Right hindlimb (tissue), 1 donor: ENCODE data around the gene NFKB2.

Experiments used
- DNase-seq: peaks from one replicate; pipeline ENCODE4 v3.0.0-alpha.2; 2018

Gene NFKB2

GRCh38 chr10:102396317-102396650 lies 779 bp downstream of the NFKB2 start:
- DNase-seq = peak; percentile 24

GRCh38 chr10:102396730-102397151 lies 1.2 kb downstream of the NFKB2 start:
- peak; percentile 20 for DNase-seq

GRCh38 chr10:102397222-102398171 lies 2.0 kb downstream of the NFKB2 start:
- no peak for DNase-seq

- no peak for DNase-seq
These were observed 2.9 kb downstream of the NFKB2 start for GRCh38 chr10:102398172-102399020.

- DNase-seq = peak; percentile 92
These were observed 3.9 kb downstream of the NFKB2 start for GRCh38 chr10:102399217-102400021.

GRCh38 chr10:102400076-102400475 lies 4.6 kb downstream of the NFKB2 start:
- no peak for DNase-seq

- DNase-seq = no peak
These were observed 5.3 kb downstream of the NFKB2 start for GRCh38 chr10:102400598-102401341.

- DNase-seq = no peak
These were observed 5.8 kb downstream of the NFKB2 start for GRCh38 chr10:102401342-102401654.

- DNase-seq = no peak
These were observed 6.4 kb downstream of the NFKB2 start for GRCh38 chr10:102401735-102402511.

GRCh38 chr10:102402512-102402896 lies 7.0 kb downstream of the NFKB2 start:
- no peak for DNase-seq

GRCh38 chr10:102403115-102403514 lies 7.6 kb downstream of the NFKB2 start:
- no peak for DNase-seq

GRCh38 chr10:102404361-102405107 lies 9.0 kb downstream of the NFKB2 start:
- DNase-seq = no peak

GRCh38 chr10:102405108-102405571 lies 9.6 kb downstream of the NFKB2 start:
- DNase-seq = no peak

GRCh38 chr10:102405632-102406031 lies 10.1 kb downstream of the NFKB2 start:
- no peak for DNase-seq

- no peak for DNase-seq
These were observed 11.3 kb downstream of the NFKB2 start for GRCh38 chr10:102406815-102407214.

GRCh38 chr10:102407425-102408130 lies 12.1 kb downstream of the NFKB2 start:
- no peak for DNase-seq

GRCh38 chr10:102408131-102408727 lies 12.7 kb downstream of the NFKB2 start:
- DNase-seq = peak; percentile 35

GRCh38 chr10:102408728-102409603 lies 13.5 kb downstream of the NFKB2 start:
- DNase-seq = peak; percentile 87
